GM12801 (cell line): Measurements from ENCODE around the gene SMARCA4.

Experiments used
- TF ChIP-seq, protein P1 (sequence below): IDR thresholded peaks from one replicate; pipeline ENCODE4 v1.5.1; 2011; ENCODE audit warnings: control low read depth; ENCODE audit not compliant: insufficient read length; ENCODE audit errors: extremely low read depth

SMARCA4 gene

GRCh38 chr19:10987571-10988297, 26.9 kb downstream of the SMARCA4 start:
- TF ChIP-seq, protein P1, sequence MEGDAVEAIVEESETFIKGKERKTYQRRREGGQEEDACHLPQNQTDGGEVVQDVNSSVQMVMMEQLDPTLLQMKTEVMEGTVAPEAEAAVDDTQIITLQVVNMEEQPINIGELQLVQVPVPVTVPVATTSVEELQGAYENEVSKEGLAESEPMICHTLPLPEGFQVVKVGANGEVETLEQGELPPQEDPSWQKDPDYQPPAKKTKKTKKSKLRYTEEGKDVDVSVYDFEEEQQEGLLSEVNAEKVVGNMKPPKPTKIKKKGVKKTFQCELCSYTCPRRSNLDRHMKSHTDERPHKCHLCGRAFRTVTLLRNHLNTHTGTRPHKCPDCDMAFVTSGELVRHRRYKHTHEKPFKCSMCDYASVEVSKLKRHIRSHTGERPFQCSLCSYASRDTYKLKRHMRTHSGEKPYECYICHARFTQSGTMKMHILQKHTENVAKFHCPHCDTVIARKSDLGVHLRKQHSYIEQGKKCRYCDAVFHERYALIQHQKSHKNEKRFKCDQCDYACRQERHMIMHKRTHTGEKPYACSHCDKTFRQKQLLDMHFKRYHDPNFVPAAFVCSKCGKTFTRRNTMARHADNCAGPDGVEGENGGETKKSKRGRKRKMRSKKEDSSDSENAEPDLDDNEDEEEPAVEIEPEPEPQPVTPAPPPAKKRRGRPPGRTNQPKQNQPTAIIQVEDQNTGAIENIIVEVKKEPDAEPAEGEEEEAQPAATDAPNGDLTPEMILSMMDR = no peak

DNA sequence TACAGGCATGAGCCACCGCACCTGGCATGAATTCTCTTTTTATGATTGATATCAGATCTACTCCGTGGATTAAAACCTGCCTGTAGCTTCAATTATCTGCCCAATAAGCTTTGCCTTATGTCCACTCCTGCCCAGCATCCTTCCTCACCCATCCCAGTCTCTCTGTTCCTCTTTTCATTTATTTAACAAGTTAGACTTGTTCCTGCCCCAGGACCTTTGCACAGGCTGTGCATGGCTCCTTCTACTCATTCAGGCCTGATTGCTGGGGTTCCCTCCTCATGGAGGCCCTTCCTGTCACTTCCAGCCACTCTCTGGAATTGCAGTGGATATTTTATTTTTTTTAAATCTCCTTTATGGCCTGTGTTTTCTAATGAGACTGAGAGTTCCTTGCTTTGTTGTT, 27.6 kb downstream of the SMARCA4 start:
- TF ChIP-seq, protein P1 = no peak

DNA sequence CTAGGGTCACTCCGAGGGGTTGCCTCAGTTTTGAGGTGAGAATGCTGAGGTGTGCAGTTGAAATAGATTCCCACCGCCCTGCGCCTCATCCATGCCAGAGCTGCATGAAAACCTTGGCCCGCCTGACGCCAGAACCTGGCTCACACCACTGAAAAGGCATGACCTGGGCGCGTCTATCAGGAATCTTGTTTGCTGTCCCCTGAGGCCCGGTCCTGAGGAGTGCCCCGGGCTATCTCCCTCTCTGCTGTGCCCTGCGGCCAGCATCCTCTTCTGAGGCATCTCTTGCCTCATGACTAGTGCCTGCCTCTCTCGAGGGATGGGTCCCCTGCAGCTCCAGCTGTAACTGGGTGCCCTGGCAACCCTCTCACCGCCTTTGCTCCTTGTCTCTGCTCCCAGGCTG, 28.1 kb downstream of the SMARCA4 start:
- TF ChIP-seq, protein P1 = no peak

DNA sequence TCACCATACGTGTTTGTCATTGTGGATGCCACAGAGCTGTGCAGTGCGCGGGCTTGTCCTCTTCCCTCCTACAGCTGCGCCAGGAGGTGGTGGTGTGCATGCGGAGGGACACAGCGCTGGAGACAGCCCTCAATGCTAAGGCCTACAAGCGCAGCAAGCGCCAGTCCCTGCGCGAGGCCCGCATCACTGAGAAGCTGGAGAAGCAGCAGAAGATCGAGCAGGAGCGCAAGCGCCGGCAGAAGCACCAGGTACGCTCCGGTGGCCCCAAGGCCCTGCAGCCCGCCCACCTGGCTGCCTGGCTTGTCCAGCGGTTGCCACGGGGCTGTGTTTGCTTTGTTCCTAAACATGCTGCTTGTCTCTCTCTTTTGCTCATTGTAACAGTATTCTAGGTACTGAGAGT, 30.2 kb downstream of the SMARCA4 start:
- TF ChIP-seq, protein P1 = no peak

- TF ChIP-seq, protein P1 = no peak
Observed at GRCh38 chr19:10991521-10992081, 30.8 kb downstream of the SMARCA4 start.

- TF ChIP-seq, protein P1 = no peak
Observed at GRCh38 chr19:10995926-10996600, 35.2 kb downstream of the SMARCA4 start.

DNA sequence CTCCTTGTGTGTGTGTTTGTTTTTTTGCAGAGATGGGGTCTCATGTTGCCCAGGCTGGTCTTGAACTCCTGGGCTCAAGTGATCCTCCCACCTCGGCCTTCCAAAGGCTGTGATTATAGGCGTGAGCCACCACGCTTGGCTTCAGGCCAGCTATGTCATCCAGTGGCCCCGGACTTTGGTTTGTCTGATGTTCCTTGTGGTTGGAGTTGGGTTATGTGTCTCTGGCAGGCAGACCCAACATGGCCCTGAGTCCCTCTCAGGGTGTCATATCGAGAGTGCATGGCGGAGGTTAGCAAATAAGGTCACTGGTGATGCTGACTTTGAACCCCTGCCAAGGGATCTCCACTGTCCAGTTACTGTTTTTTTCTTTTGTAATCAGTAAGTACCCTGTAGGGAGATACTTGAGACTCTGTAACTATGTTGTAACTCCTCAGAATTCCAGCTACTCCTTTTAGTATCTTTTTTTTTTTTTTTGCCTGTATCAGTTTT, 37.3 kb downstream of the SMARCA4 start:
- TF ChIP-seq, protein P1 = no peak
